LNCaP clone FGC (cell line): Measurements from ENCODE around the gene TFF3.

Source experiments
- DNase-seq: peaks from one replicate; pipeline ENCODE4 v3.0.0-alpha.2; 2011; ENCODE audit warnings: low read depth
- H3K4me3 ChIP-seq: 2 replicates; pipeline ENCODE4 v1.5.1; 2011; ENCODE audit warnings: mild to moderate bottlenecking, low read depth, low read length, control low read depth
- TF ChIP-seq, protein P1 (sequence below): IDR thresholded peaks from 2 replicates; pipeline ENCODE4 v1.5.1; 2012; ENCODE audit warnings: mild to moderate bottlenecking; ENCODE audit not compliant: control insufficient read depth, insufficient read depth; ENCODE audit errors: extremely low read depth

TFF3 gene

DNA sequence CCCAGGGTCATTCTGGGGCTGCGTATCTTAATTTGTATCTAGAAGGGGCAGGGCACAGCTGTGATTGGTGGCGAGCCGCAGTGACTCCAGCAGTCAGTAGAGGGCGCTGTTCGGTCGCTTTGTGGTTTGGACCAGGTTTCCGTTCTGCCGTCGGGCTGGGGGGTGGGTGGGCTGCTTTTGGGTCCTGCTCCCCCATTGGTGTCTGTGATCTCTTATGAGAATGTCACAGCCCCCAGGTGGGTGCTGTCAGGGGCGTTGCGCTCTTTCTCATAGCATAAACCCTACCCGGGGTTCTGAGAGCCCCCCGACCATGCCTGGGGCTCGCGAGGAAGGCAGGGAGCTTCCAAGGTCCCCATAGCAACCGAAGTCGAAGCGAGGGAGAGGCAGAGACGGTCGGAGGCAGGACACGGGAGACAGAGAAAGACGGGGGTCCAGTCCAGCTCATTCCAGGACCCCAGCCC, 5.4 kb downstream of the TFF3 start:
- no peak for DNase-seq
- H3K4me3 ChIP-seq: no peak overlapping the region
- TF ChIP-seq, protein P1, sequence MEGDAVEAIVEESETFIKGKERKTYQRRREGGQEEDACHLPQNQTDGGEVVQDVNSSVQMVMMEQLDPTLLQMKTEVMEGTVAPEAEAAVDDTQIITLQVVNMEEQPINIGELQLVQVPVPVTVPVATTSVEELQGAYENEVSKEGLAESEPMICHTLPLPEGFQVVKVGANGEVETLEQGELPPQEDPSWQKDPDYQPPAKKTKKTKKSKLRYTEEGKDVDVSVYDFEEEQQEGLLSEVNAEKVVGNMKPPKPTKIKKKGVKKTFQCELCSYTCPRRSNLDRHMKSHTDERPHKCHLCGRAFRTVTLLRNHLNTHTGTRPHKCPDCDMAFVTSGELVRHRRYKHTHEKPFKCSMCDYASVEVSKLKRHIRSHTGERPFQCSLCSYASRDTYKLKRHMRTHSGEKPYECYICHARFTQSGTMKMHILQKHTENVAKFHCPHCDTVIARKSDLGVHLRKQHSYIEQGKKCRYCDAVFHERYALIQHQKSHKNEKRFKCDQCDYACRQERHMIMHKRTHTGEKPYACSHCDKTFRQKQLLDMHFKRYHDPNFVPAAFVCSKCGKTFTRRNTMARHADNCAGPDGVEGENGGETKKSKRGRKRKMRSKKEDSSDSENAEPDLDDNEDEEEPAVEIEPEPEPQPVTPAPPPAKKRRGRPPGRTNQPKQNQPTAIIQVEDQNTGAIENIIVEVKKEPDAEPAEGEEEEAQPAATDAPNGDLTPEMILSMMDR: peak; percentile 93

DNA sequence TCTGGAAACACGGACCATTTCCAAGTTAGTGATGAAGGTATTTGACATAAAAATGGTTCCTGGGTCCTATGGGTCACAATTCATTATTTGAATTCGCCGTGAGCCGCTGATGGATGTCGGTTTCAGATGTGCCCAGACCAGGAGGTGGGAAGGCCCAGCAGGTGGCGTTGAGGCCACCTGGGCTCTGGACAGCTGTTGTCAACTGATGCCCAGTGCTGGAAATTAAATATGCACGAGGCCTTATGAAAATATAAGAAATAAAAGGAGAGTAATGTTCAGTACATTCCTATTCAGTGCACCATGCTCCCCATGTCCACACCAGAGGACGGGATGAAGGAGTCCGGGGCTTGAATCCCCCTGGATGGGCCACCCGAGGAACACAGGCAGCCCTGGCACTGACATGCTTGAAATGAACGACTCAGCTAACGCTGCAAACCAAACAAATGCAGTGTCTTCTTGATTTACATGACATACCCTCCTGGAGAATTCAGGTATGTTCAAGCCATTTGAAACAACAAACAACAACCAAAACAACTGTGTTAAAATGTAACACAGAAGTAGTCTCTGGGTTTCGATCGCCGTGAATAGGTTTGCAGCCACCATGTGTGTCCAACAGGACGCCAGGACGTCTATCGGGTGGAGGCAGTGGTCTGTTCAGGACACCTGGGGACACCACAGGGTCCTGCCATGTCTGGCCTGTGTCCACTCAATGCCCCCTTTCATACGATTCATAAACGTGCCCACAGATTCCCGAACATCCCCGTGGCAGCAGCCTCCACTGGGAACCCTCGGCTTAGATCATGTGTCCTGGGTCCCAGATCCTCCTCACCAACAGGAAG, 6.1 kb downstream of the TFF3 start:
- no peak overlapping the region for H3K4me3 ChIP-seq
- TF ChIP-seq, protein P1: peak; percentile 45
- no peak for DNase-seq

DNA sequence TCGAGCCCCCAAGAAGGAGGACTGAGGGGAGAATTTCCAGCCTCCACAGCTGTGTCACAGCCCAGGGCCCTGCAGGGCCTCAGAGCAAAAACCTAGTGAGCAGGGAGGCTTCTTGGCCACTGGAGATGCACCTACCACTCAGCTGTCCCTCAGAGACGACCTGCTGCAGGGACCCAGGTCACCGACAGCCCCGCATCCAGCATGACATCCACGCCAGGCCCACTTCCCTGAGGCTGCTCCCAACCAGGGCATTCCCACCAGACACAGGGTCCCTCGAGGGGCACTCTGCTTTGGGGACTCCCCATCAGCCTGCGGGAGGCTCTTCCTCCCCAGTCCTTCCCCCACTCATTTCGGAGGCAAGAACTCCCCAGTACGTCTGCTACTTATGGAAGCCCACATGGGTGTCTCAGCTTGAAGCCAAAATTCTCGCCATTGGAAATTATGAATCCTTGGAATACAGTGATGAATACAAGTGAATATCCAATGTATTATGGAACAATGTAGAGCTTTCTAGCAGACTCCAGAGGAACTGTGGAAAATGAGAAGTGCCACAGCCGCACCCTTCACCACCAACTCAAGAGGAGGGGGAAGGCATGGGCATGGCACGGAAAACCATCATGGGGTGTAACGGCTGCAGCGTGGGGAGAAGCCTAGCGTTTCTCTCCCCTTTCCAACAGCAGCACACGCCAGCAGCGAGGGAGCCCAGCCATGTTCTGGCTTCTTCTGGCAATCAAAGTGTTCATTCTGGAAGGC, 6.9 kb downstream of the TFF3 start:
- TF ChIP-seq, protein P1: no peak
- DNase-seq: no peak
- H3K4me3 ChIP-seq: no peak overlapping the region

DNA sequence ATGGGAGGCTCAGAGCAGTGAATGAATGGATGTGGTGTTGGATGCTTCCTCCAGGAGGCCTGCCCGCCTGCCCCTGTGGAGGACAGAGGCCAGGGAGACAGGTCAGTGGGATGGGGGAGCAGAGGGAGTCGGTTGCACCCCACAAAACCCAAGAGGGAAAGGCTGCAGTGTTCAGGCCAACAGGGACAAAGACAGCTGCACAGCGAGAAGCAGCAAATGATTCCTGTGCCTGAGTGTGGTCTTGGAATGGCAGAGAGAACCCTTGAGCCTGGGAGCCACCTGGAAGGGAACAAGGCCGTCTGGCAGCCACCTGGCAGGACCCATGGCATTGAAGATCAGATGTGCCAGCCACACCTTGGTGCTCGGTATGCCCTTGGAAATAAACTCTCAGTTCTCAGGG, 8.1 kb downstream of the TFF3 start:
- DNase-seq: no peak
- H3K4me3 ChIP-seq: no peak overlapping the region
- TF ChIP-seq, protein P1: no peak

DNA sequence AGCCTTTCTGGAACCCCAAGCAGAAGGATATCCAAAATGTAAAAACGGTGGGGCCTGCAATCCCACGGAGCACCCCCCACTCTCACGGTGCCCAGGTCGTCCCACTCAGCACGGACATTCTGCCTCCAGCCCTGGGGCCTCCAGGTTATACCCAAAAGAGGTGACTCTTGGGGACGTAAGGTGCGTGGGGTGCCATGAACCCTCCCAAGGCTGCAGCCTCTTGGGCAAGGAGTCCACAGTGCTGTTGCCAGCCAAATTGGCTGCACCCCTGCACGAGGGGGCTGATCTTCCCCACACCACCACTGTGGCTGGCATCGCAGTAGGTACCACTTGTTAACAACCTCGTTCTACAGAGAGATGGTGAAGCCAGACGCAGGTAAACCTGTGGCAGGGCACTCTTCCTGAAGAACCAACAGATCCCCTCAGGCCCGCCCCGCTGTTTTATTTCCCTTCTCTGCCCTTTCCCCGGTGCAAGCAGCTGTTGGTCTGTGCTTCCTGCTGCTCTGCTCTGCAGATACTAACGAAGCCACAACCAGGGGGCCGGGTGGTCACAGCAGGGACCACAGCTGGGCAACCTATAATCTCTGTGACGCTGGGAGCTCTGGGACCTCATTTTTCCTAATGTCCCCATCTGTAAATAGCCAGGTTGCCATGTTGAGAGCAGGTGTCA, 8.7 kb downstream of the TFF3 start:
- DNase-seq: no peak
- no peak overlapping the region for H3K4me3 ChIP-seq
- TF ChIP-seq, protein P1: no peak

DNA sequence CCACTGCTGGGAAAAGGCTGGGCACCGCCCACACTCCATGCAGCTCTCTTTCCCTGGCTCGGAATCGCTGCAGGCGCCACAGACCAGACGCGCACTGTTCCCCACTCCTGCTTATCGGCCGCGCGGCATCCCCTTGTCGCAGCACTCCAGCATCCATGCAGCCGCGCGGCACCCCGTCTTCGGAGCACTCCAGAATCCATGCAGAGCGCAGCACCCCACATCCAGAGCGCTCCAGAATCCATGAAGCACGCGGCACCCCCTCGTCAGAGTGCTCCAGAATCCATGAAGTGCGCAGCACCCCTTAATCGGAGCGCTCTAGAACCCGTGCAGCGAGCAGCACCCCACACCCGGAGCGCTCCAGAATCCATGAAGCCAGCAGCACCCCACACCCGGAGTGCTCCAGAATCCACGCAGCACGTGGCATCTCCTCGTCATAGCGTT, 9.5 kb downstream of the TFF3 start:
- DNase-seq: no peak
- no peak overlapping the region for H3K4me3 ChIP-seq
- TF ChIP-seq, protein P1: no peak
